ENCODE data around the gene DENND2C.

DNA sequence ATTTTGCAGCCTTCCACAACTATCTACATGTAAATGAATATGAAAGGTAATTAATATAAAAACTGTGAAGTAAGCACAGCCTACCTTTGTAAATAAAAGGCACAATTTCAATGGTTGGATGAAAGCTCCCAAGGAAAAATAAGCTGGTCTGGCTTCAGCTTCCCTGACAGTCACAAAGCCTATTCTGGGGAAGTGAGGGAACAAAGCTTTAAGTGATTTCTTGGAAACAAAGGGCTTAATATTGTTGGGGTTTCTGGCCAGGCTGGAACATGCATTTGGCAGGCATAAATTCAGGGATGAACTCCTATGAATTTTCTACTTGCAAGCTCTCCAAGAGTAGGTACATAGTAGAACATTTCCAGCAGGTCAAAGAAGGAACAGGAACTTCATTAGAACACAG, 105.7 kb downstream of the DENND2C start:
- no peak for TF ChIP-seq CTCF (IDR thresholded peaks at IDR 0.05)
- TF ChIP-seq POLR2AphosphoS5 (IDR thresholded peaks at IDR 0.05) = no peak
- no peak for TF ChIP-seq EP300 (IDR thresholded peaks at IDR 0.05)
- no peak for TF ChIP-seq POLR2A (IDR thresholded peaks at IDR 0.05)
